IMR-90 (cell line): ENCODE data around the gene WDR89. TPM values are rescaled to one million over a fixed set of nuclear protein-coding genes. Genes with fewer than 3 reads are reported as not detected.

Experiments used
- ATAC-seq: fragments of 200-7000 bp; cut with Tn5 transposase; 2 replicates; pipeline ENCODE4 v1.9.1; 2020; ENCODE audit warnings: low read depth, mild to moderate bottlenecking, moderate library complexity
- BruUV-seq: library from RNA; stranded (reverse); fragments of 400-500 nt; replicated peaks from 2 replicates; lab custom pipeline; 2021; lab: Mats Ljungman, UMichigan
- CTCF ChIA-PET: fragments of 300-600 bp; formaldehyde crosslinking; extraction: SDS; loops from one replicate; lab custom pipeline; 2021; ENCODE audit warnings: antibody characterized with exemption; lab: Yijun Ruan, JAX
- POLR2A ChIA-PET: fragments of 300-600 bp; sonication (Branson Sonifier 250); formaldehyde crosslinking; loops from one replicate; lab custom pipeline; 2022; ENCODE audit warnings: antibody characterized with exemption; ENCODE audit not compliant: unreplicated experiment; lab: Charles Lee
- DNase-seq: peaks from one replicate; pipeline ENCODE4 v3.0.0; 2013
- H2AFZ ChIP-seq: replicated peaks from 2 replicates; pipeline ENCODE3; 2013; ENCODE audit warnings: low read length, mild to moderate bottlenecking; ENCODE audit not compliant: poor library complexity
- H2AK5ac ChIP-seq: 2 replicates; pipeline ENCODE4 v1.6.1; 2013; ENCODE audit warnings: low read depth, low read length, inconsistent platforms
- H2AK9ac ChIP-seq: replicated peaks from 2 replicates; pipeline ENCODE3; 2013; ENCODE audit warnings: mild to moderate bottlenecking, low read depth, low read length, moderate library complexity; ENCODE audit not compliant: poor library complexity
- H2BK120ac ChIP-seq: 2 replicates; pipeline ENCODE4 v1.6.1; 2013; ENCODE audit warnings: low read depth, low read length, inconsistent platforms
- H2BK15ac ChIP-seq: 3 replicates; pipeline ENCODE4 v1.6.1; 2013; ENCODE audit warnings: low read depth, low read length, inconsistent platforms
- H2BK20ac ChIP-seq: 2 replicates; pipeline ENCODE4 v1.6.1; 2013; ENCODE audit warnings: low read depth, mild to moderate bottlenecking, inconsistent platforms, low read length, moderate library complexity
- H2BK5ac ChIP-seq: 2 replicates; pipeline ENCODE4 v1.6.1; 2013; ENCODE audit warnings: mild to moderate bottlenecking, low read depth, low read length, inconsistent platforms; ENCODE audit not compliant: poor library complexity, severe bottlenecking
- H3K14ac ChIP-seq: replicated peaks from 2 replicates; pipeline ENCODE4 v1.6.1; 2013; ENCODE audit warnings: low read depth, low read length, inconsistent platforms
- H3K18ac ChIP-seq: 2 replicates; pipeline ENCODE4 v1.6.1; 2013; ENCODE audit warnings: low read depth, low read length, control low read depth
- H3K23ac ChIP-seq: 2 replicates; pipeline ENCODE4 v1.6.1; 2013; ENCODE audit warnings: low read depth, low read length, inconsistent platforms
- H3K27ac ChIP-seq: 2 replicates; pipeline ENCODE4 v1.5.1; 2013; ENCODE audit warnings: mild to moderate bottlenecking, control low read depth, low read length; ENCODE audit not compliant: insufficient read depth
- H3K27me3 ChIP-seq: 2 replicates; pipeline ENCODE4 v1.6.1; 2013; ENCODE audit warnings: low read length; ENCODE audit not compliant: control insufficient read depth, insufficient read depth
- H3K36me3 ChIP-seq: 2 replicates; pipeline ENCODE4 v1.6.1; 2013; ENCODE audit warnings: low read length, mixed read lengths; ENCODE audit not compliant: control insufficient read depth, insufficient read depth
- H3K4ac ChIP-seq: 2 replicates; pipeline ENCODE4 v1.6.1; 2013; ENCODE audit warnings: low read depth, low read length, inconsistent platforms
- H3K4me1 ChIP-seq: 2 replicates; pipeline ENCODE4 v1.6.1; 2013; ENCODE audit warnings: low read length, mixed read lengths; ENCODE audit not compliant: control insufficient read depth, insufficient read depth
- H3K4me2 ChIP-seq: 2 replicates; pipeline ENCODE4 v1.6.1; 2013; ENCODE audit warnings: low read depth, mild to moderate bottlenecking, control low read depth, low read length, moderate library complexity
- H3K4me3 ChIP-seq: 2 replicates; pipeline ENCODE4 v1.5.1; 2013; ENCODE audit warnings: low read depth, mild to moderate bottlenecking, control low read depth, low read length, moderate library complexity; ENCODE audit not compliant: insufficient read depth
- H3K56ac ChIP-seq: 2 replicates; pipeline ENCODE4 v1.6.1; 2013; ENCODE audit warnings: low read length, inconsistent platforms; ENCODE audit not compliant: insufficient read depth; ENCODE audit errors: extremely low read depth
- H3K79me1 ChIP-seq, 2 experiments: 2 replicates each; pipeline ENCODE4 v1.6.1; 2013; ENCODE audit warnings: low read length in 2 of 2, inconsistent platforms in 1 of 2, low read depth in 1 of 2
- H3K9ac ChIP-seq: 2 replicates; pipeline ENCODE4 v1.6.1; 2013; ENCODE audit warnings: low read depth, low read length, control low read depth
- H3K9me1 ChIP-seq: 2 replicates; pipeline ENCODE4 v1.6.1; 2013; ENCODE audit warnings: low read length, inconsistent platforms; ENCODE audit not compliant: insufficient read depth
- H3K9me3 ChIP-seq: 2 replicates; pipeline ENCODE4 v1.6.1; 2013; ENCODE audit warnings: low read length; ENCODE audit not compliant: control insufficient read depth, insufficient read depth
- H4K20me1 ChIP-seq: 2 replicates; pipeline ENCODE4 v1.6.1; 2013; ENCODE audit warnings: low read length, inconsistent platforms; ENCODE audit not compliant: insufficient read depth
- H4K5ac ChIP-seq: 2 replicates; pipeline ENCODE4 v1.6.1; 2013; ENCODE audit warnings: mild to moderate bottlenecking, low read depth, low read length, control low read depth
- H4K8ac ChIP-seq, 2 experiments: 2 replicates each; pipeline ENCODE4 v1.6.1; 2013; ENCODE audit warnings: low read depth in 2 of 2, low read length in 2 of 2, control low read depth in 1 of 2, inconsistent platforms in 1 of 2
- H4K91ac ChIP-seq: 2 replicates; pipeline ENCODE4 v1.6.1; 2013; ENCODE audit warnings: low read depth, low read length, inconsistent platforms; ENCODE audit not compliant: insufficient read depth
- BHLHE40 ChIP-seq: fragments of 150-350 bp; IDR thresholded peaks from 2 replicates; pipeline ENCODE4 v1.6.1; 2016; ENCODE audit warnings: mild to moderate bottlenecking, low read depth, low read length
- CEBPB ChIP-seq: IDR thresholded peaks from 2 replicates; pipeline ENCODE4 v1.6.1; 2012; ENCODE audit warnings: low read depth, low read length, improper control_type of control experiment
- CHD1 ChIP-seq: IDR thresholded peaks from 2 replicates; pipeline ENCODE4 v1.6.1; 2012; ENCODE audit warnings: low read depth, low read length, improper control_type of control experiment
- CTCF ChIP-seq: conservative IDR thresholded peaks from 2 replicates; pipeline ENCODE4 v1.5.1; 2012; ENCODE audit warnings: mild to moderate bottlenecking, low read depth, low read length, improper control_type of control experiment
- ELK1 ChIP-seq: fragments of 150-350 bp; IDR thresholded peaks from 2 replicates; pipeline ENCODE4 v1.6.1; 2016; ENCODE audit warnings: low read depth, mild to moderate bottlenecking, low read length, moderate library complexity, borderline replicate concordance
- FOS ChIP-seq: fragments of 150-350 bp; IDR thresholded peaks from 2 replicates; pipeline ENCODE4 v1.6.1; 2016; ENCODE audit warnings: low read depth, low read length
- MAFK ChIP-seq: IDR thresholded peaks from 2 replicates; pipeline ENCODE4 v1.6.1; 2012; ENCODE audit warnings: low read depth, low read length, improper control_type of control experiment
- MAZ ChIP-seq: IDR thresholded peaks from 2 replicates; pipeline ENCODE4 v1.6.1; 2012; ENCODE audit warnings: low read depth, mild to moderate bottlenecking, low read length, improper control_type of control experiment, moderate library complexity, borderline replicate concordance
- MXI1 ChIP-seq: IDR thresholded peaks from 2 replicates; pipeline ENCODE4 v1.6.1; 2012; ENCODE audit warnings: low read depth, mild to moderate bottlenecking, low read length, moderate library complexity, borderline replicate concordance
- NFE2L2 ChIP-seq: fragments of 150-350 bp; IDR thresholded peaks from 2 replicates; pipeline ENCODE4 v1.6.1; 2016; ENCODE audit warnings: low read depth, mild to moderate bottlenecking, low read length
- POLR2A ChIP-seq: IDR thresholded peaks from 2 replicates; pipeline ENCODE4 v1.6.1; 2012; ENCODE audit warnings: mild to moderate bottlenecking, low read depth, low read length
- RAD21 ChIP-seq: IDR thresholded peaks from 2 replicates; pipeline ENCODE4 v1.6.1; 2012; ENCODE audit warnings: low read length, improper control_type of control experiment
- RCOR1 ChIP-seq: IDR thresholded peaks from 2 replicates; pipeline ENCODE4 v1.6.1; 2012; ENCODE audit warnings: mild to moderate bottlenecking, low read length, improper control_type of control experiment; ENCODE audit not compliant: insufficient replicate concordance
- RFX5 ChIP-seq: IDR thresholded peaks from 2 replicates; pipeline ENCODE4 v1.8.0; 2012; ENCODE audit warnings: low read depth, mild to moderate bottlenecking, low read length, moderate library complexity
- SMC3 ChIP-seq: fragments of 150-350 bp; IDR thresholded peaks from 2 replicates; pipeline ENCODE4 v1.6.1; 2016; ENCODE audit warnings: low read depth, mild to moderate bottlenecking, antibody characterized with exemption, low read length, moderate library complexity
- USF2 ChIP-seq: fragments of 150-350 bp; IDR thresholded peaks from 2 replicates; pipeline ENCODE4 v1.6.1; 2017; ENCODE audit warnings: mild to moderate bottlenecking, antibody characterized with exemption, low read length, low read depth
- WGBS, 2 experiments: methylation state at CpG; one replicate each; pipeline versions ENCODE4 v1.1.5 to v1.1.7; 2013; ENCODE audit warnings: missing lambda C conversion rate in 2 of 2; ENCODE audit not compliant: insufficient read length in 1 of 2; ENCODE audit errors: extremely low coverage in 2 of 2; 5-methylcytosine and 5-hydroxymethylcytosine counted together
- dilution Hi-C: fragments of 300-500 bp; cut with HindIII; formaldehyde crosslinking; loops from one replicate; pipeline ENCODE4 v1.14.3; 2018; ENCODE audit warnings: low sequenced_read_pairs; ENCODE audit not compliant: unreplicated experiment
- in situ Hi-C: fragments of 300-500 bp; cut with MboI; formaldehyde crosslinking; loops from 3 replicates; pipeline ENCODE4 v1.14.3; 2019; ENCODE audit warnings: low sequenced_read_pairs, inconsistent platforms, mixed read lengths
- intact Hi-C: fragments of 100-400 bp; cut with micrococcal nuclease; formaldehyde crosslinking; loops from 2 replicates; pipeline ENCODE4 v1.10.0; 2022
- polyA plus RNA-seq, 3 experiments: library from polyadenylated mRNA; depleted of rRNA; stranded (reverse); fragments of >200 nt; gene quantifications; 2 replicates each; pipeline ENCODE4 v1.2.3, GENCODE V29; 2012; ENCODE audit warnings: low replicate concordance in 1 of 3
- total RNA-seq: library from RNA; depleted of rRNA; stranded (reverse); fragments of >200 nt; gene quantifications from 2 replicates; pipeline ENCODE4 v1.2.3, GENCODE V29; 2012

WDR89 gene
- total and polyA plus RNA-seq, 2 of the 4 experiments (the other 2 are of a cell fraction) = 4.3 to 10.2 TPM

GRCh38 chr14:63659726-63660125 lies 18.1 kb upstream of the WDR89 start:
- Histone ChIP-seq H2BK20ac (no peak overlapping the region), H3K27me3 (no peaks in the 10 kb centered on the region), H3K27ac (no peak overlapping the region), H4K20me1 (no peaks in the 10 kb centered on the region), H3K4me2 (no peak overlapping the region), H2BK15ac (no peak overlapping the region), H3K36me3 (no peaks in the 10 kb centered on the region), H3K23ac (no peak overlapping the region), H3K18ac (no peak overlapping the region), H3K4me1 (no peaks in the 10 kb centered on the region), H3K14ac (no peak overlapping the region), H3K9me3 (no peaks in the 10 kb centered on the region), H4K8ac (no peak overlapping the region), H4K91ac (no peak overlapping the region), H3K9me1 (no peaks in the 10 kb centered on the region; the same call in 1 of the 2 replicates), H3K56ac (no peak overlapping the region), H3K9ac (no peak overlapping the region), H2AFZ (no peak overlapping the region), H2BK5ac (no peak overlapping the region), H4K5ac (no peak overlapping the region), H3K79me1 (no peaks in the 10 kb centered on the region), H2BK120ac (no peak overlapping the region), H2AK9ac (no peak overlapping the region), H3K4ac (no peak overlapping the region), H2AK5ac (no peak overlapping the region), H3K4me3 (no peak overlapping the region)
- BruUV-seq = no TSS peak
- 100% methylated on average over 2 of the region's 4 CpGs; no CpG with 5 or more reads in 1 of the 2 experiments for WGBS, 2 experiments
- ChIA-PET POLR2A (no interaction called here), CTCF (no interaction called here)
- ATAC-seq (no peak), DNase-seq (peak; percentile 10)
- TF ChIP-seq POLR2A = no peak
- TF ChIP-seq SMC3 = no peak
- no peak for TF ChIP-seq NFE2L2
- TF ChIP-seq ELK1 = no peak
- no peak for TF ChIP-seq RFX5
- TF ChIP-seq USF2 = no peak
- TF ChIP-seq CHD1 = no peak
- TF ChIP-seq FOS = no peak
- no peak for TF ChIP-seq MAFK
- no peak for TF ChIP-seq RAD21
- no peak for TF ChIP-seq RCOR1
- no peak for TF ChIP-seq MXI1
- no peak for TF ChIP-seq MAZ
- no peak for TF ChIP-seq CEBPB
- TF ChIP-seq BHLHE40 = no peak
- no peak for TF ChIP-seq CTCF
- in situ Hi-C loops = no loop called here
- intact Hi-C loops = no loop called here
- dilution Hi-C loops = no loop called here
